Kidney (tissue), 14 donors: Measurements from ENCODE around the gene USP48. TPM values are rescaled to one million over a fixed set of nuclear protein-coding genes. Genes with fewer than 3 reads are reported as not detected.
A peak's percentile ranks its signal among the peaks of the same experiment; 100 is the strongest.

Source experiments
- DNase-seq, 5 donors: peaks; one replicate each; pipeline ENCODE4 v3.0.0-alpha.2; 2013 to 2020
- FAIRE-seq: peaks from 2 replicates; lab custom pipeline; 2012; peaks lifted over from hg19 to GRCh38; lab: Jason Lieb, UNC
- H3K27ac ChIP-seq, 2 donors: one replicate each; pipeline ENCODE4 v1.7.0; 2013; ENCODE audit warnings: low read depth in 2 of 2, low read length in 2 of 2, inconsistent platforms in 1 of 2
- H3K27me3 ChIP-seq: one replicate; pipeline ENCODE4 v1.7.1; 2013; ENCODE audit warnings: low read length, inconsistent platforms; ENCODE audit not compliant: control insufficient read depth, insufficient read depth
- H3K36me3 ChIP-seq, 3 donors: one replicate each; pipeline versions ENCODE4 v1.7.0 to v1.7.1; 2013; ENCODE audit warnings: low read length in 3 of 3, control low read depth in 1 of 3, inconsistent platforms in 1 of 3; ENCODE audit not compliant: insufficient read depth in 3 of 3, control insufficient read depth in 2 of 3
- H3K4me1 ChIP-seq, 3 donors: one replicate each; pipeline versions ENCODE4 v1.7.0 to v1.7.1; 2013; ENCODE audit warnings: low read length in 3 of 3, inconsistent platforms in 1 of 3, low read depth in 1 of 3; ENCODE audit not compliant: control insufficient read depth in 2 of 3, insufficient read depth in 2 of 3
- H3K4me3 ChIP-seq, 3 donors: one replicate each; pipeline versions ENCODE4 v1.7.0 to v1.8.1; 2013; ENCODE audit warnings: low read length in 3 of 3, control low read depth in 1 of 3, inconsistent platforms in 1 of 3
- H3K9ac ChIP-seq, 3 donors: one replicate each; pipeline versions ENCODE4 v1.7.0 to v1.7.1; 2013; ENCODE audit warnings: low read length in 3 of 3, control low read depth in 1 of 3, inconsistent platforms in 1 of 3
- H3K9me3 ChIP-seq, 3 donors: one replicate each; pipeline versions ENCODE4 v1.7.0 to v1.7.1; 2013; ENCODE audit warnings: low read length in 3 of 3, control low read depth in 1 of 3, inconsistent platforms in 1 of 3; ENCODE audit not compliant: control insufficient read depth in 2 of 3, insufficient read depth in 1 of 3
- intact Hi-C: fragments of 100-400 bp; cut with DNase I; formaldehyde crosslinking; loops from one replicate; pipeline ENCODE4 v1.11.1; 2022
- polyA plus RNA-seq: library from polyadenylated mRNA; stranded (reverse); fragments of 350-450 nt; fragmentation: Illumina TruSeq; extraction: RNeasy Lipid Tissue Mini Kit (QIAGEN cat#74804); gene quantifications from one replicate; pipeline ENCODE4 v1.2.3, GENCODE V29; 2014; ENCODE audit warnings: low read depth, low replicate concordance; ENCODE audit not compliant: insufficient read depth
- total RNA-seq: library from RNA; stranded (reverse); fragmentation: NEBNext Ultra II Directional; extraction: Animal tissue kit (Norgen Biotek cat#: 25700); gene quantifications from one replicate; pipeline ENCODE4 v1.2.1, GENCODE V29; 2021
- TF ChIP-seq, protein P1 (sequence below): IDR thresholded peaks from 3 replicates; pipeline ENCODE4 v1.5.1; 2012; ENCODE audit warnings: mild to moderate bottlenecking, moderate library complexity, borderline replicate concordance; ENCODE audit not compliant: insufficient read depth; ENCODE audit errors: extremely low read depth
- donor health status: control.
- donor health status: control.
- donor health status: control.
- donor health status: control.
- donor health status: control.
- donor health status: DM: yes; HTN: yes; CAD: no.
- donor health status: Normal renal cell carcinoma (clear cell type).

Gene USP48
- total and polyA plus RNA-seq, 2 donors from 2014 or later, result 16.7 to 62.8 TPM

DNA sequence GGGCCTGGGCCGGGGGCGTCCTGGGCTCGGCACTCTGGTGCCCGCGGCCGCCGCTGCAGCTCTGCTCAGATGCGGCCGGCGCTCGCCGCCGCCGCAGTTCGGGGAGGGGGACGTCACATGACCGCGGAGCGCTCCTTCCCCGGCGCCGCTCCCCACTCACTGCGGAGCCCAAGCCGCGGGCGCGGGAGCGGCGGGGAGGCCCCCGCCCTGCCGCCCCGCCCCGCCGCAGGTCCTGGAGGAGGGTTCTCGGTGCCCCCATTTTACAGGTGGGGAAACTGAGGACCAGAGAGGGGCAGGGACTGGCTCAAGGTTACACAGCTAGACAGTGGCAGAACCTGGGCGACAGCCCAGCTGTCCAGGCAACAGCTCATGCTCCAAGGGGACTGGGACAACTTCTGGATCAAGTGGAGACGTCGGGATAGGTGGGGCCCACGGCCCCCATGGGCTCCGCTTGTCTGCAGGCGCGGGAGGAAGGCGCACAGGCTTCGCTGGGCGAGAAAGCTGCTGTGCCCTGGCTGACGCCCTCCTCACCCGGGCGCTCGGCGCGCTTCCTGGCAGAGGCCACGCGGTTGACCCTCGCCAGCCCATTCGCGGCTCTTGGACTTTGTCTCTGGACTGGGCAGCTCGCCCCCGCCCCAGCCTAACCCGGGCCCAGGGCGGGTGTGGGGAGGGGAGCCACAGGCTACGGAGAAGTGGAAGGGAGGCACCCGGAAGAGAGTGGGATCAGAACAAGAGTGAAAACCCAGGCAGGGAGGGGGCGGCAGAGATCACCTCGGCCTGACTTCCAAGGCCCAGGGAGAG, 113.5 kb downstream of the USP48 start, which contains the start of gene RAP1GAP:
TSS of gene RAP1GAP (minus strand) at position 100 of the 801 bp plus-strand sequence. CDS start 49,325 bp downstream, outside the sequence.
- no peaks in the 10 kb centered on the region for H3K36me3 ChIP-seq
- H3K27me3 ChIP-seq, result peaks cover 2% of the 10 kb centered on the region
- FAIRE-seq (no peak), DNase-seq (peak in 4 of 5 donors; percentile 37 to 77 (median 56))
- H3K9me3 ChIP-seq, result no peaks in the 10 kb centered on the region
- peak within 1 kb of the TSS in 2 of 3 donors; percentile 52 to 54 for H3K4me3 ChIP-seq
- TF ChIP-seq, protein P1, sequence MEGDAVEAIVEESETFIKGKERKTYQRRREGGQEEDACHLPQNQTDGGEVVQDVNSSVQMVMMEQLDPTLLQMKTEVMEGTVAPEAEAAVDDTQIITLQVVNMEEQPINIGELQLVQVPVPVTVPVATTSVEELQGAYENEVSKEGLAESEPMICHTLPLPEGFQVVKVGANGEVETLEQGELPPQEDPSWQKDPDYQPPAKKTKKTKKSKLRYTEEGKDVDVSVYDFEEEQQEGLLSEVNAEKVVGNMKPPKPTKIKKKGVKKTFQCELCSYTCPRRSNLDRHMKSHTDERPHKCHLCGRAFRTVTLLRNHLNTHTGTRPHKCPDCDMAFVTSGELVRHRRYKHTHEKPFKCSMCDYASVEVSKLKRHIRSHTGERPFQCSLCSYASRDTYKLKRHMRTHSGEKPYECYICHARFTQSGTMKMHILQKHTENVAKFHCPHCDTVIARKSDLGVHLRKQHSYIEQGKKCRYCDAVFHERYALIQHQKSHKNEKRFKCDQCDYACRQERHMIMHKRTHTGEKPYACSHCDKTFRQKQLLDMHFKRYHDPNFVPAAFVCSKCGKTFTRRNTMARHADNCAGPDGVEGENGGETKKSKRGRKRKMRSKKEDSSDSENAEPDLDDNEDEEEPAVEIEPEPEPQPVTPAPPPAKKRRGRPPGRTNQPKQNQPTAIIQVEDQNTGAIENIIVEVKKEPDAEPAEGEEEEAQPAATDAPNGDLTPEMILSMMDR, result peak; percentile 2
- peak within 1 kb of the TSS in 1 of 3 donors; percentile 15 for H3K9ac ChIP-seq
- peak within 1 kb of the TSS in 1 of 2 donors; percentile 42 for H3K27ac ChIP-seq
- intact Hi-C loops, result no loop called here
- peaks cover 5 to 35% (median 23%) of the 10 kb centered on the region in 3 donors for H3K4me1 ChIP-seq

DNA sequence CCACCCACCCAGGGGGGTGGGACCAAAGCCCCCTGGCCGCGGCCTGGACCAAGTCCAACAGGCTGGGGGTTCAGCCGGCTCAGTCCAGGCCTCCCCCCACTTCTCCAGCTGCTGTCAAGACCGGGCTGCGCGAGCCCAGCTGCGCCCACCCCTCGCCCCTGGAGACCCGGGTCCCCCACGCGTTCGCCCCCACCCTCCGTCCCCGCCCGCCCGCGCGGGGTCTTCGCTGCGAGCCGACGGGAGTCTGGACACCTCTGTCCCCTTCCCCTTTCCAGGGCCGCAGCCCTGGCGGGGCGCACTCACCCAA, 114.0 kb downstream of the USP48 start:
- H3K27ac ChIP-seq, result no peak overlapping the region
- peak overlapping the region in 1 of 3 donors; percentile 52 for H3K4me3 ChIP-seq
- TF ChIP-seq, protein P1, result no peak
- H3K9ac ChIP-seq, result no peak overlapping the region
- FAIRE-seq, result no peak
- H3K9me3 ChIP-seq, result no peaks in the 10 kb centered on the region
- peak in 2 of 5 donors; percentile 10 to 75 for DNase-seq
- peaks cover 2% of the 10 kb centered on the region for H3K27me3 ChIP-seq
- no peaks in the 10 kb centered on the region for H3K36me3 ChIP-seq
- intact Hi-C loops, result no loop called here
- peaks cover 5 to 35% (median 23%) of the 10 kb centered on the region in 3 donors for H3K4me1 ChIP-seq

DNA sequence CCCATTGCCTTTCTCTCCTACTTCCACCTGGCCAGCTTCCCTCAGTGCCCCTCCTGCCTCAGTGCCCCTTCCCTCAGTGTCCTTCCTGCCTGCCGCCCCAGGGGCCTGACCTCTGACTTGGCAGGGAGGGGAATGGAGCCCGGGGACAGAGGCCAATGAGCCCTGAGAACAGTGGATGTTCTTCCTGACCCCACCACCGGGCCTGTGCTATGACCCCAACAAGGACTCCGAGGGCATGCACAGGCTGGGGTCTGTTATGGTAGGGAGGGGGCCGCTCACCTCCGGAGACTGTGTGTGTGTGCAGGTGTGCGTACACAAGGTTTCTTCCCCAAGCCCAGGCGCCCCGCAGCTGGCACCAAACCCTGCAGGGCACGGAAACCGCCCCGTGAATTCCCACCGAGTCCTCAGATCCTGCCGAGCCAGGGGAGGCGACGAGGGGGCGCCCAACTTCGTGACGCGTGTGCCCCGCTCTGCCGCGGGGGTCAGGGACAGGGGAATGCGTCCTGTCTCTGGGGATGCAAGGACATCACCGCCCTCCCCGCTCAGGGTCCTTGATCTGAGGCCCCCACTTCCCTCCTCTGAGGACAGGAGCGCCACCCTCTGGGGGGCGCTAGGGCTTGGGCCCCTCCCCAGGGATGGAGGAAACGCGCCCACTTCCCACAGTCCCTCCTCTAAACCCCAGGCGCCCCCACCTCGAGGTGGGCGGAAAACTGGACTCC, 114.6 kb downstream of the USP48 start:
- peak overlapping the region in 2 of 3 donors; percentile 32 to 52 for H3K4me3 ChIP-seq
- FAIRE-seq, result no peak
- peaks cover 2% of the 10 kb centered on the region for H3K27me3 ChIP-seq

More for the DNA sequence above, 114.6 kb downstream of the USP48 start:
- Histone ChIP-seq H3K4me1 (peaks cover 5 to 31% (median 19%) of the 10 kb centered on the region in 3 donors), H3K36me3 (no peaks in the 10 kb centered on the region), H3K27ac (no peak overlapping the region), H3K9ac (no peak overlapping the region), H3K9me3 (no peaks in the 10 kb centered on the region)
- intact Hi-C loops, result no loop called here
- DNase-seq, result peak in 1 of 5 donors; percentile 12
- TF ChIP-seq, protein P1, result no peak
